ENCODE data around the gene RRP36.

Gene RRP36

GRCh38 chr6:43014434-43014909, 7.0 kb upstream of the RRP36 start:
- Histone ChIP-seq H3K4me1 (peaks cover 4% of the 10 kb centered on the region), H3K4me3 (peak overlapping the region; percentile 63), H3K27me3 (ENCODE audit: low read depth) (no peaks in the 10 kb centered on the region), H3K36me3 (replicated peaks) (peaks cover 46% of the 10 kb centered on the region), H3K9me3 (no peaks in the 10 kb centered on the region)
- in situ Hi-C loops (cut with MboI; ENCODE audit: low sequenced_read_pairs), result no loop called here
- DNase-seq (ENCODE audit: low spot score in 2 of 2), result peak; percentile 19 to 23

- DNase-seq (ENCODE audit: low spot score in 2 of 2), result no peak
Observed at GRCh38 chr6:43016176-43016942, 5.1 kb upstream of the RRP36 start.

GRCh38 chr6:43016943-43017334, 4.5 kb upstream of the RRP36 start:
- Histone ChIP-seq H3K4me3 (no peak overlapping the region), H3K4me1 (peaks cover 9% of the 10 kb centered on the region), H3K36me3 (replicated peaks) (peaks cover 25% of the 10 kb centered on the region), H3K27me3 (ENCODE audit: low read depth) (no peaks in the 10 kb centered on the region), H3K9me3 (no peaks in the 10 kb centered on the region)
- in situ Hi-C loops (cut with MboI; ENCODE audit: low sequenced_read_pairs), result no loop called here
- DNase-seq (ENCODE audit: low spot score in 2 of 2), result no peak

More at GRCh38 chr6:43016176-43016942, 5.1 kb upstream of the RRP36 start:
- in situ Hi-C loops (cut with MboI; ENCODE audit: low sequenced_read_pairs), result no loop called here
- H3K36me3 ChIP-seq (replicated peaks), result peaks cover 31% of the 10 kb centered on the region
- peaks cover 9% of the 10 kb centered on the region for H3K4me1 ChIP-seq
- no peaks in the 10 kb centered on the region for H3K9me3 ChIP-seq
- no peak overlapping the region for H3K4me3 ChIP-seq
- H3K27me3 ChIP-seq (ENCODE audit: low read depth), result no peaks in the 10 kb centered on the region

GRCh38 chr6:43019152-43019551, 2.3 kb upstream of the RRP36 start:
- Histone ChIP-seq H3K9me3 (no peaks in the 10 kb centered on the region), H3K4me1 (peaks cover 9% of the 10 kb centered on the region; the same call in 1 of the 2 replicates), H3K36me3 (replicated peaks) (peaks cover 29% of the 10 kb centered on the region), H3K27me3 (ENCODE audit: low read depth) (no peaks in the 10 kb centered on the region), H3K4me3 (no peak overlapping the region)
- in situ Hi-C loops (cut with MboI; ENCODE audit: low sequenced_read_pairs), result no loop called here
- no peak for DNase-seq (ENCODE audit: low spot score in 2 of 2)

GRCh38 chr6:43020052-43020705, 1.2 kb upstream of the RRP36 start:
- H3K4me1 ChIP-seq, result peaks cover 9% of the 10 kb centered on the region; the same call in 1 of the 2 replicates
- H3K27me3 ChIP-seq (ENCODE audit: low read depth), result no peaks in the 10 kb centered on the region
- no peak for DNase-seq (ENCODE audit: low spot score in 2 of 2)
- peaks cover 36% of the 10 kb centered on the region for H3K36me3 ChIP-seq (replicated peaks)
- no peak overlapping the region for H3K4me3 ChIP-seq
- in situ Hi-C loops (cut with MboI; ENCODE audit: low sequenced_read_pairs), result no loop called here
- H3K9me3 ChIP-seq, result no peaks in the 10 kb centered on the region

- Histone ChIP-seq H3K36me3 (replicated peaks) (peaks cover 40% of the 10 kb centered on the region), H3K4me3 (peak overlapping the region; percentile 88), H3K9me3 (no peaks in the 10 kb centered on the region), H3K27me3 (ENCODE audit: low read depth) (no peaks in the 10 kb centered on the region), H3K4me1 (peaks cover 9% of the 10 kb centered on the region; the same call in 1 of the 2 replicates)
- in situ Hi-C loops (cut with MboI; ENCODE audit: low sequenced_read_pairs), result no loop called here
- peak in 1 of 2 experiments; percentile 38 for DNase-seq (ENCODE audit: low spot score in 2 of 2)
Observed at GRCh38 chr6:43020847-43021246, 576 bp upstream of the RRP36 start.

- Histone ChIP-seq H3K27me3 (ENCODE audit: low read depth) (no peaks in the 10 kb centered on the region), H3K36me3 (replicated peaks) (peaks cover 55% of the 10 kb centered on the region), H3K4me1 (peaks cover 9% of the 10 kb centered on the region; the same call in 1 of the 2 replicates), H3K9me3 (no peaks in the 10 kb centered on the region; the same call in 1 of the 2 replicates), H3K4me3 (no peak overlapping the region)
- DNase-seq (ENCODE audit: low spot score in 2 of 2), result no peak
- in situ Hi-C loops (cut with MboI; ENCODE audit: low sequenced_read_pairs), result no loop called here
Observed at GRCh38 chr6:43024436-43024835, 3.0 kb downstream of the RRP36 start.

- Histone ChIP-seq H3K36me3 (replicated peaks) (peaks cover 70% of the 10 kb centered on the region), H3K9me3 (no peaks in the 10 kb centered on the region; the same call in 1 of the 2 replicates), H3K27me3 (ENCODE audit: low read depth) (no peaks in the 10 kb centered on the region), H3K4me1 (peaks cover 4% of the 10 kb centered on the region; the same call in 1 of the 2 replicates), H3K4me3 (no peak overlapping the region)
- DNase-seq (ENCODE audit: low spot score in 2 of 2), result no peak
- in situ Hi-C loops (cut with MboI; ENCODE audit: low sequenced_read_pairs), result no loop called here
Observed at GRCh38 chr6:43026365-43026764, 4.9 kb downstream of the RRP36 start.

GRCh38 chr6:43029120-43029519, 7.7 kb downstream of the RRP36 start:
- in situ Hi-C loops (cut with MboI; ENCODE audit: low sequenced_read_pairs), result no loop called here
- Histone ChIP-seq H3K27me3 (ENCODE audit: low read depth) (no peaks in the 10 kb centered on the region), H3K4me1 (no peaks in the 10 kb centered on the region), H3K4me3 (no peak overlapping the region), H3K9me3 (no peaks in the 10 kb centered on the region; the same call in 1 of the 2 replicates), H3K36me3 (replicated peaks) (peaks cover 87% of the 10 kb centered on the region)
- no peak for DNase-seq (ENCODE audit: low spot score in 2 of 2)

- peaks cover 80% of the 10 kb centered on the region for H3K36me3 ChIP-seq (replicated peaks)
- DNase-seq (ENCODE audit: low spot score in 2 of 2), result no peak
- no peaks in the 10 kb centered on the region for H3K27me3 ChIP-seq (ENCODE audit: low read depth)
- in situ Hi-C loops (cut with MboI; ENCODE audit: low sequenced_read_pairs), result no loop called here
- H3K4me1 ChIP-seq, result no peaks in the 10 kb centered on the region
- no peak overlapping the region for H3K4me3 ChIP-seq
- no peaks in the 10 kb centered on the region for H3K9me3 ChIP-seq
Observed at GRCh38 chr6:43032326-43032725, 10.9 kb downstream of the RRP36 start.

GRCh38 chr6:43033496-43034189, 12.2 kb downstream of the RRP36 start:
- H3K4me3 ChIP-seq, result no peak overlapping the region
- H3K27me3 ChIP-seq (ENCODE audit: low read depth), result no peaks in the 10 kb centered on the region
- in situ Hi-C loops (cut with MboI; ENCODE audit: low sequenced_read_pairs), result no loop called here
- H3K36me3 ChIP-seq (replicated peaks), result peaks cover 80% of the 10 kb centered on the region
- DNase-seq (ENCODE audit: low spot score in 2 of 2), result no peak
- no peaks in the 10 kb centered on the region for H3K9me3 ChIP-seq
- no peaks in the 10 kb centered on the region for H3K4me1 ChIP-seq

GRCh38 chr6:43034190-43034525, 12.7 kb downstream of the RRP36 start:
- Histone ChIP-seq H3K27me3 (ENCODE audit: low read depth) (no peaks in the 10 kb centered on the region), H3K4me1 (no peaks in the 10 kb centered on the region), H3K36me3 (replicated peaks) (peaks cover 80% of the 10 kb centered on the region), H3K4me3 (no peak overlapping the region), H3K9me3 (no peaks in the 10 kb centered on the region)
- no peak for DNase-seq (ENCODE audit: low spot score in 2 of 2)
- in situ Hi-C loops (cut with MboI; ENCODE audit: low sequenced_read_pairs), result no loop called here

- H3K27me3 ChIP-seq (ENCODE audit: low read depth), result no peaks in the 10 kb centered on the region
- no peaks in the 10 kb centered on the region for H3K9me3 ChIP-seq
- H3K4me3 ChIP-seq, result no peak overlapping the region
- in situ Hi-C loops (cut with MboI; ENCODE audit: low sequenced_read_pairs), result no loop called here
- H3K4me1 ChIP-seq, result no peaks in the 10 kb centered on the region
- no peak for DNase-seq (ENCODE audit: low spot score in 2 of 2)
- peaks cover 73% of the 10 kb centered on the region for H3K36me3 ChIP-seq (replicated peaks)
Observed at GRCh38 chr6:43035495-43036194, 14.2 kb downstream of the RRP36 start.
